Measurements from ENCODE around the gene ATP2C1. TPM values are rescaled to one million over a fixed set of nuclear protein-coding genes. Genes with fewer than 3 reads are reported as not detected.

ATP2C1 gene
- total RNA-seq, 1 donor from 2014 or later, result 34.1 TPM

DNA sequence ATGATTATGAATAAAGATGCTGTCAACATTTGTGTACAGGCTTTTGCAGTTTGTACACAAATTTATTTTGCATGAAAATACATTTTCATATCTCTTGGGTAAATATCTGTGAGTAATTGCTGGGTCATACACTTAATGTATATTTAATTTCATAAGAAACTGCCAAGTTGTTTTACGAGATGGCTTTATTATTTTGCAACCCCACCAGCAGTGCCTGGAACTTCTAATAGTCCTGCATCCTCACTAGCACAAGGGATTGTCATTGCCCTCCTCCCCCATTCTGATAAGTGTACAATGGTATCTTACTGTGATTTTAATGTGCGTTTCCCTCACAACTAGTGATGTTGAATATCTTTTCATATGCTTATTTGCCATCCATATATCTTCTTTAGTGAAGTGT lies 87.6 kb downstream of the ATP2C1 start:
- H3K27me3 ChIP-seq, result no peaks in the 10 kb centered on the region
- TF ChIP-seq, protein P1, sequence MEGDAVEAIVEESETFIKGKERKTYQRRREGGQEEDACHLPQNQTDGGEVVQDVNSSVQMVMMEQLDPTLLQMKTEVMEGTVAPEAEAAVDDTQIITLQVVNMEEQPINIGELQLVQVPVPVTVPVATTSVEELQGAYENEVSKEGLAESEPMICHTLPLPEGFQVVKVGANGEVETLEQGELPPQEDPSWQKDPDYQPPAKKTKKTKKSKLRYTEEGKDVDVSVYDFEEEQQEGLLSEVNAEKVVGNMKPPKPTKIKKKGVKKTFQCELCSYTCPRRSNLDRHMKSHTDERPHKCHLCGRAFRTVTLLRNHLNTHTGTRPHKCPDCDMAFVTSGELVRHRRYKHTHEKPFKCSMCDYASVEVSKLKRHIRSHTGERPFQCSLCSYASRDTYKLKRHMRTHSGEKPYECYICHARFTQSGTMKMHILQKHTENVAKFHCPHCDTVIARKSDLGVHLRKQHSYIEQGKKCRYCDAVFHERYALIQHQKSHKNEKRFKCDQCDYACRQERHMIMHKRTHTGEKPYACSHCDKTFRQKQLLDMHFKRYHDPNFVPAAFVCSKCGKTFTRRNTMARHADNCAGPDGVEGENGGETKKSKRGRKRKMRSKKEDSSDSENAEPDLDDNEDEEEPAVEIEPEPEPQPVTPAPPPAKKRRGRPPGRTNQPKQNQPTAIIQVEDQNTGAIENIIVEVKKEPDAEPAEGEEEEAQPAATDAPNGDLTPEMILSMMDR (IDR thresholded peaks at IDR 0.05), result no peak
- no peaks in the 10 kb centered on the region for H3K36me3 ChIP-seq
- intact Hi-C loops (cut with DNase I), result no loop called here
- H3K4me1 ChIP-seq, result no peaks in the 10 kb centered on the region
- H3K9me3 ChIP-seq, result no peaks in the 10 kb centered on the region
- no peak overlapping the region for H3K27ac ChIP-seq
- DNase-seq (ENCODE audit: extremely low spot score in 2 of 2), result no peak
- H3K4me3 ChIP-seq, result no peak overlapping the region

DNA sequence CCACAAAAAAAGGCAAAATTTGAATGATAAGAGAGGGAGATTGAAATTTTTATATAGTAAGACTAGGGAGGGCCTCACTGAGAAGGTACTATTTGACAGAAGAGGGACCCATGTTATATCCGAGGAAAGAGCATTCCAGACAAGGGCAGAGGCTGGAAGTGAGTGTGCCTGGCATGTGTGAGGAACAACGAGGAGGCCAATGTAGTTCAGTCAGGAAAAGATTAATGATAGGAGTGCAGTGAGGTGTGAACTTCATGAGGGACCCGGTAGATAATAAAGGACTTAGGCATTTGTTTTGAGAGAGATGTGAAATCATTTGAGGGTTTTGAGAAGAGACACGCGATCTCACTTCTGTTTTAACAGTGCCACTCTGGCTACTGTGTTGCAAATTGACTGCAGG lies 96.4 kb downstream of the ATP2C1 start:
- TF ChIP-seq POLR2AphosphoS5 (IDR thresholded peaks at IDR 0.05; ENCODE audit: insufficient read depth in 1 of 2, low read depth in 1 of 2), result no peak
- TF ChIP-seq, protein P1 (IDR thresholded peaks at IDR 0.05), result no peak
- no peak overlapping the region for H3K4me3 ChIP-seq
- H3K9me3 ChIP-seq, result no peaks in the 10 kb centered on the region
- H3K36me3 ChIP-seq, result peaks cover 0 to 16% of the 10 kb centered on the region in 2 donors
- intact Hi-C loops (cut with DNase I), result no loop called here
- no peak for DNase-seq (ENCODE audit: extremely low spot score in 2 of 2)
- H3K27me3 ChIP-seq, result no peaks in the 10 kb centered on the region
- H3K4me1 ChIP-seq, result no peaks in the 10 kb centered on the region
- no peak overlapping the region for H3K27ac ChIP-seq

DNA sequence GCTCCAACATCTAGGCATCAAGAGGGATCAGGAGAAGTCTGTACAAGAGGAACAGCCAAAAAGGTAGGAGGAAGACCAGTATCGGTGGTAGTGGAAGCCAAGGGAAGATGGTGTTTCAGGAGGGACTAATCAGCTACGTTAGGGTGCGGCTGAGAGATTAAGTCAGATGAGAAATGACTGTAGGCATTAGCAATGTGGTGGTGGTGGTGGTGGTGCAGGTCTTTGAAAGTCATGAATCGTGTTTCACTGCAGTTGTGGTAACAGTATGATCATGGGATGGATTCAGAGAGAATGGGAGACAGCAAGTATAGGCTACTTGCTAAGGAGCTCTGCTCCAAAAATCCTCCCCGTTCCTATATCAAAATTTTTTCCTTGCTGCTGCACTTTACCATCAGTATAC lies 97.2 kb downstream of the ATP2C1 start:
- no peaks in the 10 kb centered on the region for H3K4me1 ChIP-seq
- DNase-seq (ENCODE audit: extremely low spot score in 2 of 2), result no peak
- H3K4me3 ChIP-seq, result no peak overlapping the region
- no peaks in the 10 kb centered on the region for H3K9me3 ChIP-seq
- no peak overlapping the region for H3K27ac ChIP-seq
- peaks cover 0 to 16% of the 10 kb centered on the region in 2 donors for H3K36me3 ChIP-seq
- intact Hi-C loops (cut with DNase I), result no loop called here
- TF ChIP-seq POLR2A (IDR thresholded peaks at IDR 0.05), result no peak
- TF ChIP-seq POLR2AphosphoS5 (IDR thresholded peaks at IDR 0.05; ENCODE audit: insufficient read depth in 1 of 2, low read depth in 1 of 2), result no peak
- H3K27me3 ChIP-seq, result no peaks in the 10 kb centered on the region

DNA sequence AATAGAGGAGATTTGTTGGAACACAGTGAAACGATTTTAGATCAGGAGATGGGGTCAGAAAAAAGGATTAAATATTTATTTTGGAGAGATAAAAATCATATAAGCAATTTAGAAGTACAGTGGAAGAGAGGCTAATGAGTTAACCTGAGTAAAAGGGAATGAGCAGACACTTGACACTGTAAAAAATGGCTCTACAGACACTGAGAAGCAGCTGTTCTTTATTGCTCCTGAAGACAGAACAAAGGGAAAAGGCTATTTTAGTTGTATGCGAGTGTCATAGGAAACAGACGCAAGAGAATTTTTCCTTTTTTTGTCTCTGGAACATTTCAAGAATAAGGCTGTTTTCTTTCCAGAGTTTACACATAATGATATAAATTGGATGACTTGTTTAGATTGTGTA lies 98.5 kb downstream of the ATP2C1 start:
- intact Hi-C loops (cut with DNase I), result no loop called here
- Histone ChIP-seq H3K4me3 (no peak overlapping the region), H3K27ac (no peak overlapping the region), H3K36me3 (peaks cover 0 to 16% of the 10 kb centered on the region in 2 donors), H3K27me3 (no peaks in the 10 kb centered on the region), H3K4me1 (no peaks in the 10 kb centered on the region), H3K9me3 (no peaks in the 10 kb centered on the region)
- DNase-seq (ENCODE audit: extremely low spot score in 2 of 2), result no peak
- TF ChIP-seq POLR2AphosphoS5 (IDR thresholded peaks at IDR 0.05; ENCODE audit: insufficient read depth in 1 of 2, low read depth in 1 of 2), result no peak
- TF ChIP-seq, protein P1 (IDR thresholded peaks at IDR 0.05), result no peak
- TF ChIP-seq POLR2A (IDR thresholded peaks at IDR 0.05), result no peak

DNA sequence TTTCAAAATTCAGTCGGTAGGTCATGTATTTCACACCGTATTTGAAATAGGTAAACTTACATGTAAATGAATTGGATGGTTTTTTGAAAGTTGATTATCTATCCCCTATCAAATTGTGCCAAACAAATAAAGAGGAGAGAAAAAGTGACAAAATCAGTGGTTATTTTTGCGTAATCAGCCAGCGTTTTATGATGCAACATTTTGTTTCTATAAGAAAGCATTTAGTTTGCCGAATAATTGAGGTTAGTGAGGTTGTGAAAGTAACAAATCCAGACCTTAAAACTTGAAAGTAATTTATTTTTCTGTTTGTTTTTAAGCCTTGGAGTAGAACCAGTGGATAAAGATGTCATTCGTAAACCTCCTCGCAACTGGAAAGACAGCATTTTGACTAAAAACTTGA lies 103.4 kb downstream of the ATP2C1 start:
- intact Hi-C loops (cut with DNase I), result no loop called here
- Histone ChIP-seq H3K27ac (no peak overlapping the region), H3K27me3 (no peaks in the 10 kb centered on the region), H3K4me1 (no peaks in the 10 kb centered on the region), H3K9me3 (no peaks in the 10 kb centered on the region), H3K4me3 (no peak overlapping the region), H3K36me3 (peaks cover 4 to 16% of the 10 kb centered on the region in 2 donors)
- DNase-seq (ENCODE audit: extremely low spot score in 2 of 2), result no peak
- TF ChIP-seq POLR2A (IDR thresholded peaks at IDR 0.05), result no peak
- TF ChIP-seq POLR2AphosphoS5 (IDR thresholded peaks at IDR 0.05; ENCODE audit: insufficient read depth in 1 of 2, low read depth in 1 of 2), result no peak
- TF ChIP-seq, protein P1 (IDR thresholded peaks at IDR 0.05), result no peak

DNA sequence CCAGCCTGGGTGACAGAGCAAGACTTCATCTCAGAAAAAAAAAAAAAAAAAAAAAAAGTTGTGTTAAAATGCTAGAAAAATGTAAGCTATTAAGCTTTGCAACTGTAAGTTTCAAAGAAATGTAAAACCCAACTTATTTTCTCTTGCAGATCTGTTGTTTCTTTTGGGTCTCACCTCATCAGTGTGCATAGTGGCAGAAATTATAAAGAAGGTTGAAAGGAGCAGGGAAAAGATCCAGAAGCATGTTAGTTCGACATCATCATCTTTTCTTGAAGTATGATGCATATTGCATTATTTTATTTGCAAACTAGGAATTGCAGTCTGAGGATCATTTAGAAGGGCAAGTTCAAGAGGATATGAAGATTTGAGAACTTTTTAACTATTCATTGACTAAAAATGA lies 107.2 kb downstream of the ATP2C1 start:
- Histone ChIP-seq H3K9me3 (no peaks in the 10 kb centered on the region), H3K4me1 (no peaks in the 10 kb centered on the region), H3K4me3 (no peak overlapping the region), H3K27ac (no peak overlapping the region), H3K27me3 (no peaks in the 10 kb centered on the region), H3K36me3 (peaks cover 4 to 15% of the 10 kb centered on the region in 2 donors)
- intact Hi-C loops (cut with DNase I), result no loop called here
- DNase-seq (ENCODE audit: extremely low spot score in 2 of 2), result no peak
- TF ChIP-seq, protein P1 (IDR thresholded peaks at IDR 0.05), result no peak
- TF ChIP-seq POLR2A (IDR thresholded peaks at IDR 0.05) (no peak), POLR2AphosphoS5 (IDR thresholded peaks at IDR 0.05; ENCODE audit: insufficient read depth in 1 of 2, low read depth in 1 of 2) (no peak)
